Kidney capillary endothelial cell (primary cell): ENCODE data around the gene CDC42BPB.

Experiments used
- DNase-seq: peaks from one replicate; pipeline ENCODE4 v3.0.0-alpha.2; 2018; ENCODE audit warnings: low spot score

CDC42BPB gene

DNA sequence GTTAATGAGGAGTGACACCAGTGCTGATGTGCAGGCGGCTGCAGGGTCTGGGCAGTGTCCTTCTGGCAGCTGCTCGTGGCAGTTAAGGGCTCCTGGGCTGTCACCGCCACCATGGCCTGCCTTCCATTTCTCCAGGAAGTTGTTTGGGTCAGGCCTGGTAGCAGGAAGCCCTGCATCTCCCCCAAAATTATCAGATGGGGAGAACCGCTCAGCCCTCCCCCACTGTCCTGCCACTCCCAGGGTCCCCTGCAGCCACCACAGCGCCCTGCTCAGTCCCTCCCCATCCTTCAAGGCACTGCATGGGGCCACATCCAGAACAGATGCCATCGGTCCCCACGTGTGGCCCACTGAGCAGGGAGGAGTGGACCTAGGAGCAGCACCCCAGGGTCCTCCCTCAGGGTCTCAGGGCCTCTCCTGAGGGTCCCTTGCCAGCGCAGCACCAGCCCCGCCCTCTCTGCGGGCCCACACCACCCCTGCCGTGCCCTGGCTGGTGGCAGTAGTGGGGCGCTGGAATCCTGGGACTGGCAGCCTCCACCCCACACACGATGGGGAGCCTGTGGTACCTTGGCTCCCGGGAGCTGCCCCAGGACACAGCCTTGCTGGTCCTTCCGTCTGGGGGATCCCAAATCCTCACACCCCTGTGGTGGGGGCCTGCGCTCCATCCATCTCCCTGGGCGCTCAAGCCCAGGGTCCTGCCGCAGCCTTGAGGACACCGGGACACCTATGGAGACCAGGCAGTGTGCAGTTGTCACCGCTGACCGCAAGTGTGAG lies 145.2 kb downstream of the CDC42BPB start:
- DNase-seq: no peak

DNA sequence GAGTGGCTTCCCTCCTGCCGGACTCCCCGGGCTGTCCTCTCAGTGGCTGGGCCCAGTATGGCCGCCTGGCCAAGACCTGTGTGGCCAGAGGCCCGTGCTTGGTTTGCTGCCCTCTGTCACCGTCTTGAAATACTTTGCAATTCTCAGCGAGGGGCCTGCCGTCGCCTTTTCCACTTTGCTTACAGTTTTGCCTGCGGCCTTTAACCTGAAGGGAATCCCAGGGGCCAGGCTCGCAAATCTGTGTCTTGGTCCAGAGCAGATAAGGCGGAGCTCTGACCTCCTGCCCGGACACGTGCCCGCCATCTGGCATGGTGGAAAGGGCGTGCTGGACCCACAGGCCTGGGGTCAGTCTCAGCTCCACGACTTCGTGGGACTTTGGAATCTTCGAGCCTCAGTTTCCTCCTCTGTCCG lies 145.8 kb downstream of the CDC42BPB start:
- DNase-seq: no peak

DNA sequence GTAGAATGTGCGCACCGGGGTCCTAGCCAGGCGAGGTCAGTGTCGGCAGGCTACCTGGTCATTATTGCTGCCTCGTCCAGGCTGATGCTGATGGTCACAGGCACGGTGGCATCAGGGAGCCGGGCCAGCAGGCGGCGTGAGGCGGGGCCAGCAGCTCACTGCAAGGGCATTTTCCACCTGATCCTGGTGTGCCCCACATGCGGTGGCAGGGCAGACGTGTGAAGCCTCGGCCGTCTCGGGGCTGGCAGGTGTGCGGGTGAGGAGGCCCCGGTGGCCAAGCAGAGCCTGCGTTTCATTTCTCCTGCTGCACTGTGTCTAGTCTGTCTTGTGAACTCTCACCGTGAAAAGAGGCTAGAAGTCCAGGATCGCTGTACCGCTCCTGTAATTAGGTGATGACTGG lies 146.9 kb downstream of the CDC42BPB start:
- DNase-seq: no peak

DNA sequence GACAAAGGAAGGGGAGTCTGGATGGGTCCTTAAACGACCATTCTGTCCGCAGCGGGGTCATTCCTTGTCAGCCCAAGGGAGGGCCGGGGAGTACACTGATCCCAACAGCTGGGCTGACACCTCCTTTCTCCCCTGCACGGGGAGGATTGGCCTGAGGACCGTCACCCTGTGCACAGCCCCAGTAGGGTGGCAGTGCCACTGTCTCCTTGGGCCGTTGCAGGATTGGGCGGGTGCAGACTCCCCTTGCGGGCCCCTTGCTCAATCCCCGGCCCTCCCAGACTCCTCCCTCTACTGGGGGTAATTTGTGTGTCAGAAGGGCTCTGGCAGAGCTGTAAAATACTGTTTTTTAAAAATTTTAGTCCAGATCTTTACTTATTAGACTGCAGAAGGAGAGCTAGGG lies 147.4 kb downstream of the CDC42BPB start:
- DNase-seq: no peak

DNA sequence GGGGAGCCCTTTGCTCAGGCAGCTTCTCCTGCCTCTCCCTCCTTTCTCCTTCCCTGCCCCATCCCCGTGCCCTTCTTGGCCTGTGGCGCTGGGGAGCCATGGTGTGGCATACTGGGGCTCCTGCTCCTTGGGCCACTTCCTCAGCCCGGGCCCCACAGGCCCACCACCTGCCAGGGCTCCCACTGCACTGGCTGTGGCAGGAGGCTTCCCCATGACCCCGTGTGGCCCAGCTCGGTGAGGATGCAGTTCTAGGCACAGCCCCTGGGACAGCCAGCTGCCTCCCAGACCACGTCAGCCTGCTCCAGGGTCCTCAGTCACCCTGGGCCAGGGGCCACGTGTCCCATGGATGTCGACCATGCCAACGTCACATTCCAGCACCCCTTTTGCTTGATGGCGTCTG lies 147.9 kb downstream of the CDC42BPB start:
- DNase-seq: no peak

DNA sequence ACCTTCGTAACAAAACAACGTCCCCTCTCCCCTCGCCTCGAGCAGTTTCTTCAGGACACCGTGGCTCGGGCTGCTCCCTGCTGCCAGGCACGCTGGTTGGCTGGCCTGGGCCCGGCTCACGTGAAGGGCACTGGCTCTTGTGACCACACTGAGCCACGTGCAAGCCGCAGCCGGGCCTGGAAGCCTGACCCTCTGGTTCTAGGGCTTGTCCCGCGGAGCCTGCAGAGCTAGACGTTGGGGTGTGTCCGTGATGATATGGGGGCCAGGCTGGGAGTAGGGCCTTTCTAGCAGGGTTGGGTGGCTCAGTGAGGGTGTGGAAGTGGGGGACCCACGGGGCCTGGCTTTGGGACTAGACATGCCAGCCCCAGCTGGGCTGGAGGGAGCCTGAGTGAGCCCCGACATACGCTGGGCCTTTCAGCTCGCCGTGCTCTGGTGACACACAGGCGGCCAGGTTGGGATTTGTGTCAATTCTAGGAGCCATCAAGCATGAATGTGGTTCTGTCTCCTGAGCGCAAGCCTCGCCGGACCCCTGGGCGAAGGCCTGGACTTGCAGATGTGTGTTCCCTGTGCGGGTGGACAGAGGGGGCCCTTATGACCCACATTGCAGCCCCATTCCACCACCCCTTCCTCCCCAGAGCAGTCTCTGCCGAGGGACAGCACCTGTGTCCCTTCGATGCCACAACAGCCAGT lies 148.4 kb downstream of the CDC42BPB start:
- no peak for DNase-seq

DNA sequence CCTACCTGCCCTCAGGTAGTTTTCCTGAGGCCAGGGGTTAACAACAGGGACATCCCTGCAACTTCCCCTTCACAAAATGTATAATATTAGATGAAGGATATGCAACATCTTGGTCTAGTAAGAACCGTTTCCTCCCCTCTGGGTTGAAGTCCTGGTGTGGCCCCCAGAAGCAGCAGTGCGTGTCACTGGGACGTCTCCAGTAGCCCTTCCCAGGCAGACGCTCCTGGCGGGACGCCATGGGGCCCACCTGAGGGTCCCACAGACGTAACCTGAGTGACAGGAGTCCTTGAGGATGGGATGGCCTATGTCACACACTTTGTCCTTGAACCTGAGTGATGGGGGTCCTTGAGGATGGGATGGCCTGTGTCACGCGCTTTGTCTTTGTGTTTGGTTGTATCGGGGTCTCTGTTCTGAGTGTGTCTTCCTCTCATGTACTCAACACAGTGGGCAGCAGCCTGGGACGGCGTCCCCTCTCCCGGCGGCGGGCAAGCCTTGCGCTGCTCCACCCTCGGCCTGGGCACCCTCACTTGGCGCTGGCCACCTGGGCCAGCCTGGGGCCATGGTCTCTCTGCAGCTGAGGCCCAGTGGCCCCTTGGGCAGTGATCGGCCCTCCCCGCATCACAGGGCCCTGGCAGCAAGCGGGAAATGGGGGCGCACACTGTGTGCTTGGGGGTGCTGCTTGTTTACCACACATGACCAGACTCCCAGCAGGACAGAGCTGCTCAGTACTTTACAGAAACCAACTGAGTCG lies 149.2 kb downstream of the CDC42BPB start:
- no peak for DNase-seq

DNA sequence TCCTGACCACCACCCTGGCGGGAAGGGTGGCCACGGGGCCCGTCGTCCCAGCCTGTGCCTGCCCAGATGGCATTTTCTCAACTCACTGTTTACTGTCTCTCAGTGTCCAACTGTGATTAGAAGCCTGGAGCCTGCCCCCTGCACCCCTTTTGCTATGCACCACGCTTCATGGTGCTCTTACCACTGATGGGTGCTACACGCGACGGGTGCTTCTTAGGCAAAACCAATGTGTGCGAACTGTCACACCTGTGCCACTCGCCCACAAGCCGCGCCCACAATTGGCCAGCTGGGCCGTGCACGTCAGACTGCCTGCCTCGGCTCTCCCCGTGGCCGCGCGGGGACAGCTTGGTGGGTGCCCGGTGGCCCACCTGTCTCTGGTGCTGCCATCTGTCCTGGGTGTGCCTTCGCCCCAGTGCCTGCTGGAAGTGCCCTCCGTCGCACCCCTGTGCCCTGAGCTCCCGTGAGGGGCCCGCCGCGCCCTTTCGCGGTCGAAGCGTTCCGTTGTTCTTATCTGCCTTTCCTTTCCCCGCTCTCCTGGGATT lies 150.0 kb downstream of the CDC42BPB start:
- no peak for DNase-seq

DNA sequence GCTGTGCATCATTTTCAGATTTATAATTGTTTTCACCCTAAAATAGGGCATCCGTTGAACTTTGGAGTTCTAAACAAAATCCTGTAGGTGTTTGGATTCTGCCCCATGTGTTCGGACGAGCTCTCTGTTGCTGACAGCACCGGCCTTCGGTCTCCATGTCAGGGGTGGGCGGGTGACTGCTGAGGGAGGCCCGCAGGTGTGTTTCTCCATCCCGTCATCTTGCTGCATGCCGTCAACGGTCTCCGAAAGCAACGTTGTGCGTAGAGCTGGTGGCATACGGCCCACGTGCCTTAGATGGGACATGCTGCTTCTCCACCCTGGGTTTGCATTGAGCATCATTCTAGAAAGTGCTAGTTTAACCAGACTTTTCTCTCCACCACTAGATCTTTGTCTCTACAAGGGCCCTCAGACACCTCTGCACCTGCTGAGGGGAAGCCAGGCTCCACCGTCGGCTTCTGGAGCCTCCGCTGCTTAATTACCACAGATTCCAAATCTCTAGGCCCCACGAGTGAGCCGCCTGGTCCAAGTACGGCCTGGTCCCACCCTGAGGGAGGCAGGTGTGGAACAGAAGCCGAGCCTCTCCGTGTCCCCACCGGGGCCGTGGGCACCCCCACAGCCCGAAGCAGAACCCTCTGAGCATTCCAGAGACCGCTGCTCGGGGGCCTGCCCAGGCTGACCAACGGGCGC lies 150.6 kb downstream of the CDC42BPB start:
- DNase-seq: no peak

DNA sequence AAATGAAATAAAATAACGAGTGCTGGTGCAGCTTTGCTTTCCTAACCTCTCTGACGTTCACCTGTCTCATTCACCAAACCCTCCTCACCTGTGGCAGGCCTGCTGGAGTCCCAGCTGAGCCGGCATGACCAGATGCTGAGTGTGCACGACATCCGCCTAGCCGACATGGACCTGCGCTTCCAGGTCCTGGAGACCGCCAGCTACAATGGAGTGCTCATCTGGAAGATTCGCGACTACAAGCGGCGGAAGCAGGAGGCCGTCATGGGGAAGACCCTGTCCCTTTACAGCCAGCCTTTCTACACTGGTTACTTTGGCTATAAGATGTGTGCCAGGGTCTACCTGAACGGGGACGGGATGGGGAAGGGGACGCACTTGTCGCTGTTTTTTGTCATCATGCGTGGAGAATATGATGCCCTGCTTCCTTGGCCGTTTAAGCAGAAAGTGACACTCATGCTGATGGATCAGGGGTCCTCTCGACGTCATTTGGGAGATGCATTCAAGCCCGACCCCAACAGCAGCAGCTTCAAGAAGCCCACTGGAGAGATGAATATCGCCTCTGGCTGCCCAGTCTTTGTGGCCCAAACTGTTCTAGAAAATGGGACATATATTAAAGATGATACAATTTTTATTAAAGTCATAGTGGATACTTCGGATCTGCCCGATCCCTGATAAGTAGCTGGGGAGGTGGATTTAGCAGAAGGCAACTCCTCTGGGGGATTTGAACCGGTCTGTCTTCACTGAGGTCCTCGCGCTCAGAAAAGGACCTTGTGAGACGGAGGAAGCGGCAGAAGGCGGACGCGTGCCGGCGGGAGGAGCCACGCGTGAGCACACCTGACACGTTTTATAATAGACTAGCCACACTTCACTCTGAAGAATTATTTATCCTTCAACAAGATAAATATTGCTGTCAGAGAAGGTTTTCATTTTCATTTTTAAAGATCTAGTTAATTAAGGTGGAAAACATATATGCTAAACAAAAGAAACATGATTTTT lies 151.9 kb downstream of the CDC42BPB start:
- DNase-seq: no peak

DNA sequence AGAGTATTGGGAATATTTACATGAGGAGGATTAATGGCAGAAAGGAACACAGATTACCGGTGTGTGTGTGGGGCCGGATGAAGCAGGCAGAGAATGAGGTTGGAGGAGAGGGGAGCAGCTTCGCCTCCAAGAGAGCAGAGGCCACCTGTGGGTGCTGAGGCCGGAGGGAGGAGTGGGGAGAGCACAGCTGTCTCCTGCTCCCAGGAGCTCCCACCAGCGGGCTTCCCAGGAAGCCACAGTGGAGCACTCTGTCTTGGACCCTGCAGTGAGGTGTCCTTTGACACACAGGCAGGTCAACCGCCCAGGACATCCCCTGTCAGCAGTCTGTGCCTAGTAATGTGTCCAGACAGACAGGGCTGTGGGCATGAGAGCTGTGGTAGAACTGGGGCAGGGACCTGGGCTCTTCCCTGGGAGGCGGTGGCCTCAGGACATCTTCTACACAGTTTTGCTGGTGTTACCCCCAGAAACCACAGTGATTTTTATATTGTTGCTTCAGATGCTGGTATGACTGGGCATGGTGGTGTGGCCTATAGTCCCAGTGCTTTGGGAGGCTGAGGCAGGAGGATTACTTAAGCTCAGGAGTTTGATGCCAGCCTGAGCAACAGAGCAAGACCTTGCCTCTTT lies 153.3 kb downstream of the CDC42BPB start:
- no peak for DNase-seq

DNA sequence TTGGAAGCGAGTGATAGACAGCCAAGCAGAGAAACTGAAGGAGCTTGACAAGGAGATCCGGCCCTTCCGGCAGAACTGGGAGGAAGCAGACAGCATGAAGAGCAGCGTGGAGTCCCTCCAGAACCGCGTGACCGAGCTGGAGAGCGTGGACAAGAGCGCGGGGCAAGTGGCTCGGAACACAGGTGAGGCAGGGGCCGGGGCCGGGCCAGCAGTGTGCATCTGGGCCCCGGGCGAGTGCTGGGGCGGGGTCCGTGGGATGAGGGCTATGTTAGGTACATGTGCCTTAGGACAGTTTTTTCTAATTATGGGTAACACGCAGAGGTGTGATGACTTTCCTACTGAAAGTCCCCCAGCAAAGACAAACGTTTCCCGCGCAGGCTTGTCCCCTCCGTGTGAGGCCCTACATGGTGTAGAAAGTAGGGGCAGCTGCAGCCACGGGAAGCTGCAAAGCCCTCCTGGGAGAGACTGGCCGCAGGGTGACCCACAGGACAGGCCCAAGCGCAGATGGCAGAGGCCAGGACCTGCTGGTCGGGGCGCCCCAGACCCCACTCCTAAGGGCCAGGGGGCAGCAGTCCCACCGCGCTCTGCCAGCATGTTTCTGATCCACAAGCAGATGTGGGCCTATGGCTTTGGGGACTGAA lies 154.0 kb downstream of the CDC42BPB start:
- DNase-seq: no peak

DNA sequence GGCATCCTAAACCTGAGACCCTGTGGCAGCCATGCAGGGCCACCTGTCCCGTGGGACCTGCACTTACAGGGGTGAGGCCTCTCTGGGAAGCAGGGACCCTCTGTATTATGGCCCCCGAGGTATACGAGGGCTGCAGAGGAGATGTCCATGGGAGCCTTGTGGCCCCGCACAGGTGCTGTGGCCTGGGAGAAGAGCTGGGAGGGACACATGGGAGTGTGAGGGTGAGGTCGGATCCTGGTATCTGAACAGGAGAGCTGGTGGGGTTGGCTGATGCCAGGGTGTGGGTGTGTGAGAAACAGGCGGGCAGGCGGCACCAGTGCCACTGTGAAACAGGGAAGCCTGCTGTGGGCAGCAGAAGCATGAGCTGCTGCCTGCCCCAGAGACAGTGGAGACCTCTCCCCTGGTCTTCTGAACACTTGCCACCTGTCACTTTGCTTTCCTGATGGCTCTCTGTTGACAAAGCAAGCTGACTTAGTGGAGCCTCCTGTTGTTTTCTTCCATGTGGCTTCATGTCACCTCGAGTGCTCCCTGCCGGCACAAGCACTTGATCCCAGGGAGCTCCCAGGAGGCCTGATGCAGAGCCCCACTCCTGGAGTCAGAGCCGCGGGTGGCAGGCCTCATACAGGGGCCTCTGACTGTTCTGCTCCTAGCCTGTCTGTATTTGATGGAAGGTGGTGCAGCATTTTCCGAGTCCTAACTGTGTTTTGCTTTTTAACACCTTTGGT lies 154.7 kb downstream of the CDC42BPB start:
- DNase-seq: no peak

DNA sequence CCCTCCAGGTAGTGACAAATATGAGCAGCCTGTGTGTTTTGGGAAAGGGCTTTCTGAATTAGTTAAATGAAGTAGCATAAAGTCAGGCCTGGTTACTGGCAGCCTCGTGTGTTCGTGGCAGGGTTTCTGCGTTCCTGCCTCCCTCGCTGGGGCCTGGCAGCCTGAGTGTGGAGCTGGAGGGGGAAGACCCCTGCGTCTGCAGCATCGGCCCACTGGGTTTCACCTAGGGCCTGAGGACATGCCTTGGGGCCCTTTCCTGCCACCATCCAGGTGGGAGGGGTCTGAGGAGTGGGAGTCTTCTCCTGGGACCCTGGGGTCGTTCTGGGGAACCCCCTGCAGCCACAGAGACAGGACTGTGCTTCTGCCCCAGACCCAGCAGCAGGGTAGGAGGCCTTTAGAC lies 155.3 kb downstream of the CDC42BPB start:
- no peak for DNase-seq

DNA sequence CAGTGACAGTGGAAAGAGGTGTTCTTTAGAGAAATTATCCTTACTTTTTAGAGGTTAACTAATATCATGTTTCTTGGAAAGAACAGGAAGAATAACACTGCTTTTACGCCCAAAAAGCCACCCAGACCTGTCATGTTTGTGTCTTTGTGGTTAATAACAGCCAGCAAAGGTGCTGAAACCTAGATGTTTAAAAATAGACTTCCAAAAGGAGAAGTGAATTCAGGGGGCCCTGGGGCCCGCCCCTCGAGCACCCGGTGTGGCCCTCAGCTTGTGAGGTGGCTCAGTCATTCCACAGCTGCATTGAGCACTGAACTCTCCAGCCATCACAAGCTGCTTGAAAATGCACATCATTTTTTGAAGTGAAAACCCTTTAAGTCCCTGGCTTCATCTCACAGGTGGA lies 155.7 kb downstream of the CDC42BPB start:
- DNase-seq: no peak

DNA sequence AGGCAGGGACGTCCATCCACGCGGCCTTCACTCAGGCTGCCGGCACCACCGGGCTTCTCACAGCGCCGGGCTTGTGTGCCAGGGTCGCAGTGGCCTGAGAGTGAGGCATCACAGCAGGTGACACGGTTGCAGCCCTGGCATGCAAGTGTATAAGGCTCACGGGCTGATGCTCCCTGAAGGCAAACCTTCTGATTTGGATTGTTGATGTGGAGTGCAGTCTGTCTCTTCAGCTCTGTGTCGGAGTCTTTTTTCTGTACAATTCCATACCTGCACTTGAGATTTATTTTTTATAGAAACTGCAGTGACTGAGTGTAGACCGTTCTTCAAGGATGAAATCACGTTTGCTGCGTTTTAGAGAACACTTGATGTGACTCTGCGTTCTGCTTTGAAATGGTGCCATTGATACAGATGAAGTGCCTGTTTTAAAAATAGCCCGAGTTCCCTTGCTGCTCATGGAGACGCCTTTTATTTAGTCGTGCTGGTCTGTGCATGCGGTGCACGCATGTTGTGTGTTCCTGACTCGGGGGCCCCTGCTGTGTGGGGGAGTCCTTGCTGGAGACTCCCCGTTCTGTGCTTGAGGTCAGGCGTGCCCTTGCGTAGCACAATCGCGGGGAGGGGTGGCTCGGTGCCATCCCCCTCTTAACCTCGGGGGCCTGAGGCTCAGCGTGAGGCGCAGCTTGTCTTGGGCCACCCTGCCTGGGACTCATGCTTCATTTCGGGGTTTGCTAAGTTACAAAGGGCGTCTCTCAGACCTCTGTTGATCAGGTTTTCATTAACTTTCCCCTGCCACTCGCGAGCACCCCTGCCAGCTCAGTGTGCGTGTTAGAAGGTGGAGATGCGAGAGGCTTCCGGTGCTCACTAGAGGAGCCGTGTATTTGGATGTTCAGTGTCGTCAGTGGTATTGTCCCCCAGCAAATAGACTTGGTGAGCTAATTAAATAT lies 156.4 kb downstream of the CDC42BPB start:
- no peak for DNase-seq

DNA sequence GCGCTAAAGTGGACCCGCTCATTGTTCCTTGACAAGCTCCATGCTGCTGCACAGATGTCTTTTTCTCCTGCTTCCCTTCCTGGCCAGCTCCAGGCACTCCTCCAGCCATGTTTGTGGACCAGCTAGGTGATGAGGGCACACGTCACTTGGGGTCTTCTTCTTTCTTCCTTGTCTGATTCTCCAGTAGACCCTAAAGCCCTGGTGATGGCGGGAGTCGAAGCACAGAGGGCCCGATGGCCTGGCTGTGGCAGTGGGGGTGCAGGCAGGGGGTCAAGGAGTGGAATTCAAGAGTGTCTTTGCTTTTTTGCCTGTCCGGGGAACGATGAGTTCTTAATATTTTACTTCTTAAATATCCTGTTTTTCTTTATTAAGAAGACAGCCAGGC lies 157.8 kb downstream of the CDC42BPB start:
- DNase-seq: no peak
